Spleen (tissue), 3 donors: Measurements from ENCODE around the gene ANKRD6.

Experiments used
- POLR2A ChIP-seq, 3 donors: fragments of 450-650 bp; IDR thresholded peaks; one replicate each; pipeline ENCODE4 v1.5.1; 2017; ENCODE audit warnings: antibody characterized with exemption in 3 of 3, mild to moderate bottlenecking in 1 of 3
- POLR2AphosphoS5 ChIP-seq, 3 donors: sonication (generic); formaldehyde crosslinking; IDR thresholded peaks; one replicate each; pipeline ENCODE4 v1.5.1; 2017; ENCODE audit warnings: antibody characterized with exemption in 3 of 3

DNA sequence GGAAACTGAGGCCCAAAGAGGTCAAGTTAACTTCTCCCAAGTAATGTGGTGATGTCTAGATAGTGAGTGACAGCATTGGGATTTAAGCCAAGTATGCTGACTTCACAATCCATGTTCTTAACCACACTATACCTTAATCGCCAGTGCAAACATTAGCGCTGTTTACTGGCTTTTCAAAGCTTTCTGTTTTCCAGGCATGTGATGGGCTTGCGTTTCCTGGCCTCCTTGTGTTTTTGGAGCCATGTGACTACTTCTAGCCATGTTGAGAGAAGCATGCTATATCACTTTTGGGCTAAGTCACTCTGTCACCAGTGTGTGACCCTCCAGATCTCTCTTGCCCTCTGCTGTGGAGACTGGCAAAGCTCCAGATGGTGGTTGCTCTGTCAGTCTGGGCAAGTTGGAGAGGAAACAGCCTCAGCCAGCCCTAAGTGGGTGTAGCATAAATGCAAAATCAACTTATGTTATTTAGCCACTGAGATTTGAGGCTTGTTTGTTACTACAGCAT lies 76.9 kb downstream of the ANKRD6 start:
- TF ChIP-seq POLR2AphosphoS5 (IDR thresholded peaks at IDR 0.05) = no peak
- TF ChIP-seq POLR2A (IDR thresholded peaks at IDR 0.05) = no peak
